Measurements from ENCODE around the gene TMEFF1.
"Not testable (repeated sequence)": the region's sequence is repeated elsewhere in the genome, so short reads cannot be mapped to it uniquely, and the experiment has no call there.

TMEFF1 gene

DNA sequence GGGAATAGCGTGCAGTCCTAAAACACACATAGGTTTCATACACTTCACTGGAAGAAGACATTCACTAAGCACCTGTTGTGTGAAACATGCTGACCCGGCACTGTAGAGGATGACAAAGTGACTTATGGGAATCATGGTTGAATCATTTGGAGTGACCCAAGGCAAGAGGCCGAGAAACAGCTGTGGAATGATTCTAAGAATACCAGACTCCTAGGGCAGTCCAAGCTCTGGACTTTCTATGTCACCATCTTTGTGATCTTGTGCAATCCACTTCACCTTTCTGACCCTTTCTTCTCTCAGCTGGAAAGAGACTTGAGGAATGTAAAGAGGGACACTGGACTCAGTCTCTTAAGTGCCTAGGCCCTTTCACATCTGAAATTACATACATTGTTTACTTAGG lies 32.9 kb upstream of the TMEFF1 start:
- DNase-seq (ENCODE audit: low read depth), result no peak
- no peak overlapping the region for H3K4me3 ChIP-seq (ENCODE audit: control insufficient read depth, low read depth, low read length)
- TF ChIP-seq, protein P1, sequence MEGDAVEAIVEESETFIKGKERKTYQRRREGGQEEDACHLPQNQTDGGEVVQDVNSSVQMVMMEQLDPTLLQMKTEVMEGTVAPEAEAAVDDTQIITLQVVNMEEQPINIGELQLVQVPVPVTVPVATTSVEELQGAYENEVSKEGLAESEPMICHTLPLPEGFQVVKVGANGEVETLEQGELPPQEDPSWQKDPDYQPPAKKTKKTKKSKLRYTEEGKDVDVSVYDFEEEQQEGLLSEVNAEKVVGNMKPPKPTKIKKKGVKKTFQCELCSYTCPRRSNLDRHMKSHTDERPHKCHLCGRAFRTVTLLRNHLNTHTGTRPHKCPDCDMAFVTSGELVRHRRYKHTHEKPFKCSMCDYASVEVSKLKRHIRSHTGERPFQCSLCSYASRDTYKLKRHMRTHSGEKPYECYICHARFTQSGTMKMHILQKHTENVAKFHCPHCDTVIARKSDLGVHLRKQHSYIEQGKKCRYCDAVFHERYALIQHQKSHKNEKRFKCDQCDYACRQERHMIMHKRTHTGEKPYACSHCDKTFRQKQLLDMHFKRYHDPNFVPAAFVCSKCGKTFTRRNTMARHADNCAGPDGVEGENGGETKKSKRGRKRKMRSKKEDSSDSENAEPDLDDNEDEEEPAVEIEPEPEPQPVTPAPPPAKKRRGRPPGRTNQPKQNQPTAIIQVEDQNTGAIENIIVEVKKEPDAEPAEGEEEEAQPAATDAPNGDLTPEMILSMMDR (IDR thresholded peaks at IDR 0.05; ENCODE audit: control insufficient read depth, insufficient read depth, low read depth, low read length, missing control alignments), result no peak

DNA sequence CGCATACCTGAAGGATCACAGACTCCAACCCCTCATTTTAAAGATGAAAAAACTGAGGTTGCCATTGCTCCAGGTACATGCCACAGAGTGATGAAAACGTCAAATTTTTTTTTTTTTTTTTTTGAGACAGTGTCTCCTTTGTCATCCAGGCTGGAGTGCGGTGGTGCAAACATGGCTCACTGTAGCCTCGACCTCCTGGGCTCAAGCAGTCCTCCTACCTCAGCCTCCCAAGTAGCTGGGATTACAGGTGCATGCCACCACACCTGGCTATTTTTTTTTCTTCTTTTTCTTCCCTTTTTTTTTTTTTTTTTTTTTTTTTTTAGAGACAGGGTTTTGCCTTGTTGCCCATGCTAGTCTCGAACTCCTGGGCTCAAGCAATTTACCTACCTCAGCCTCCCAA lies 32.5 kb upstream of the TMEFF1 start:
- not testable (repeated sequence) for DNase-seq (ENCODE audit: low read depth); H3K4me3 ChIP-seq (ENCODE audit: control insufficient read depth, low read depth, low read length)

DNA sequence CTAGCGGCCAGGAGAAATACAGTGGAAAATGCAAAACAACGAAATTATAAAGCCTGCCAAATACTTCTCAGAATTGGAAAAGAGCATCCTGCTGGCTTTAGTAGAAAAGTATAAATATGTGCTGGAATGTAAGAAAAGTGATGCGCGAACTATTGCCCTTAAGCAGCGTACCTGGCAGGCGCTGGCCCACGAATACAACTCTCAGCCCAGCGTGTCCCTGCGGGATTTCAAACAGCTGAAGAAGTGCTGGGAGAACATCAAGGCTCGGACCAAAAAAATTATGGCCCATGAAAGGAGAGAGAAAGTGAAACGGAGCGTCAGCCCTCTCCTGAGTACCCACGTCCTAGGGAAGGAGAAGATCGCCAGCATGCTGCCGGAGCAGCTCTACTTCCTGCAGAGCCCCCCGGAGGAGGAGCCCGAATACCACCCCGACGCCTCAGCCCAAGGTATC lies 31.0 kb upstream of the TMEFF1 start:
- no peak overlapping the region for H3K4me3 ChIP-seq (ENCODE audit: control insufficient read depth, low read depth, low read length)
- TF ChIP-seq, protein P1 (IDR thresholded peaks at IDR 0.05; ENCODE audit: control insufficient read depth, insufficient read depth, low read depth, low read length, missing control alignments), result no peak
- DNase-seq (ENCODE audit: low read depth), result no peak

DNA sequence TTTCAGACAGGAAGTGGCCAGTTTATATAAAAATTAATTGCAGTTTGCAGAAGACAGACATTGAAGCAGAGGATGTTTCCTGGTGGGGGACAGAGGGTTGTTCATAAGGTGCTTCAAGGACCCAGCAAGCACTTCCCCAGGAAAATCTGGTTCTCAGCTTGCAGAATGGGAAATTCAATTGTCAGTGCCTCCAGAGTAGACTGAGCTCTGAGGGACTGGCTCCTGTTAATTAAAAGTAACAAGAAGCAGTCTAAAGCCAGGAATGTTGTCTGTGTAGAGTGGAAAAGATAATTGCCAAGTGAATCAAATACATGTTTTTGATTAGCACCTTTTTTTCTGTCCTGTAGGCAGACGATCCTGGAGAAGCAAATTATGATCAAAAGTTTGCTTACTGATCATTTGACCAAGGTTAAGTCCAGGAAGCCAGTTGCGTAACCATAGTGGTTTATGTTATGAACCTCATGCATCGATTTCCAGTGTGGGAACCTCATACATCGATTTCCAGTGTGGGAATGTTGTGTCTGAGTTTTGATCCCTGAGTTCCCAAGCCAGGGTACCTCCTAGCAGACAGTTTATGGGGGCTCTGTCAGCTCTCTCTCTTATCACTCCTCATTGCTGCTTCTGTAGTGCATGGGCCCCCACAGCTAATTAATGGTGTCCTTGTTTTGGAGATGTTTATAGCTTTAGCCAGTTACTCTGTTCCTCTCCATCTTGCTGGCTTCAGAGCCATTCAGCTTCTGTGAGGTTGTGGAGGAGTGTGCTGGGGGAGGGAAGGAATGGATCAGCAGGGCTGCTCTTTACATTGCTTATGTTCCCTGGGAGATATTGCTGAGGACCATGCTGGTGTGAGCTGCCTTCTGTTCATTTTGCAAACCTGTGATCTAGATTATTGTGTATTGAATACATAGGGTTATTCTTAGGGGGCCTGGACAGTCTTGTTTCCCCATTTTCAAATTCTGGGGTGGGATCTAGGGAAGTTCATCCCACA lies 28.9 kb upstream of the TMEFF1 start:
- DNase-seq (ENCODE audit: low read depth), result no peak
- no peak overlapping the region for H3K4me3 ChIP-seq (ENCODE audit: control insufficient read depth, low read depth, low read length)
- TF ChIP-seq, protein P1 (IDR thresholded peaks at IDR 0.05; ENCODE audit: control insufficient read depth, insufficient read depth, low read depth, low read length, missing control alignments), result no peak

DNA sequence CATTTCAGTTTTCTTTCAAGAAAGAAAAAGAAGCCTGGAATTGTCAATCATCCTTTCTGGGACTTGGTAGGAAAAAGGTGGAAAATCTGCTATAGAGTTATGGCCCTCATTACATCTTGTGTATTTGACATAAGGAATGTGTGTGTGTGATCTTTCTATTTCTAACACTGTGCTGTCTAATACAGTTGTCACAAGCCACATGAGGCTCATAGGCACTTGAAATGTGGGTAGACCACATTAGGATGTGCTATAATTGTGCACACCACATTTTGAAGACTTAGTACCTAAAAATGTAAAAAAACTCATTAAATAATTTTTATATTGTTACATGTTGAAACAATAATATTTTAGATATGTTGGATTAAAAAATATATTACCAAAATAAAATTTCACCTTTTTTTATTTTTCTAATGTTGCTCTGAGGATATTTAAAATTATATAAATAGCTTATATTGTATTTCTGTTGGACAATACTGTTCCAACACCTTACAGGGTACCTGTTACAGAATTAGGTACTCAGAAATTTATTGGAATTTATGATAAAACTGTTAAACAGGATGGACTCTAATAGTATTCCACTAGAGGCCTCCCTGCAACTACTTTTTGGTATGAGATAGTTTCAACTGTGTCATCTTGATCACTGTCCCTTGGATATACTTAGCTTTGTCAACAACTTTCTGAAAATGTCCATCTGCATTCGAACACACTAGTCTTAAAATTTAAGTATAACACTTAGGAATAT lies 27.6 kb upstream of the TMEFF1 start:
- no peak for DNase-seq (ENCODE audit: low read depth)
- no peak overlapping the region for H3K4me3 ChIP-seq (ENCODE audit: control insufficient read depth, low read depth, low read length)
- TF ChIP-seq, protein P1 (IDR thresholded peaks at IDR 0.05; ENCODE audit: control insufficient read depth, insufficient read depth, low read depth, low read length, missing control alignments), result no peak

DNA sequence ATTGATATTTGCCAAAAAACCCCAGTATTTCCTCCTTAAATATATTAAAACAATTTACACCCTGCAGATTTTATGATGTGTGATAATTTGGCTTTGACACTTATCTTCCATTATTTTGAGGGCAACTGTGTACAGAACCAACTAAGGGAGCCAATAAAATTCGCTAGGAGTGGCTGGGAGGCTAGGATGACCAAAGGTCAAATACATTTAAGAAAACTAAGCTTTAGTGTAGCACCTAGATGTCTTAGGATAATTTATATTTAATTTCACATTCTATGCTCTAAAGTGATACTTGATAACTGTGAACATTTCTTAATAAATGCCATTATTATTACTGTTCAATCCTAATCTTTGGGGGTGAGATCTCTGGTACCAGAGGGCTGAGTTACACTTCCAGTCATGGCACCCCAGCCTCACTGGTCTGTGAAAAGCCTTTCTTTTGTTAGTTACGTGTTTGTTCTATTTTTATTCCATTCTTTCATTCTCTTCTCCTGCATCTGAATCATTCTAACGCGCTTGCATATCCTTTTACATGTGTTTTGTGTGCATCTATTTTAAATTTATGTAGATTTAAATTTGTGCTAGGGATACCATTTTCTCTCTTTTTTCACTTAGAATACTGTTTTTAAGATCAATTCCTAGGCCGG lies 26.9 kb upstream of the TMEFF1 start:
- TF ChIP-seq, protein P1 (IDR thresholded peaks at IDR 0.05; ENCODE audit: control insufficient read depth, insufficient read depth, low read depth, low read length, missing control alignments), result no peak
- DNase-seq (ENCODE audit: low read depth), result no peak
- H3K4me3 ChIP-seq (ENCODE audit: control insufficient read depth, low read depth, low read length), result no peak overlapping the region
